H1 (cell line): ENCODE data around the gene HNF4A. TPM values are rescaled to one million over a fixed set of nuclear protein-coding genes. Genes with fewer than 3 reads are reported as not detected.

Experiments used
- SRF ChIP-seq: IDR thresholded peaks from 2 replicates; pipeline ENCODE4 v1.6.1; 2011; ENCODE audit warnings: mild to moderate bottlenecking, low read depth, low read length, moderate library complexity
- polyA plus RNA-seq, 7 experiments: library from polyadenylated mRNA; depleted of rRNA in 3 of 7; stranded (reverse) in 5 of 7; unstranded in 2 of 7; fragments of >200 nt in 5 of 7; fragments of 200-250 nt in 2 of 7; gene quantifications; 1 replicate in 5 of 7; 2 replicates in 1 of 7; 4 replicates in 1 of 7; pipeline versions ENCODE4 v1.2.1 to v1.2.3, GENCODE V29; 2011 to 2013; ENCODE audit warnings: missing spikeins in 2 of 7, mixed read lengths in 2 of 7
- total RNA-seq: library from RNA; stranded (reverse); fragmentation: NEBNext Ultra II Directional; extraction: Animal tissue kit (Norgen Biotek cat#: 25700); gene quantifications from 2 replicates; pipeline ENCODE4 v1.2.1, GENCODE V29; 2021
- TF ChIP-seq, protein P1 (sequence below): fragments of 300-600 bp; sonication (generic); IDR thresholded peaks from 2 replicates; pipeline ENCODE4 v1.7.1; 2012; ENCODE audit warnings: low read length, moderate library complexity, mild to moderate bottlenecking, inconsistent platforms; ENCODE audit not compliant: insufficient replicate concordance

The HNF4A gene
- total and polyA plus RNA-seq, 2 of the 8 experiments (the other 6 are each of a cell fraction or from before 2014, with no cell fraction given), result 0.03 TPM; not detected in 1

- TF ChIP-seq, protein P1, sequence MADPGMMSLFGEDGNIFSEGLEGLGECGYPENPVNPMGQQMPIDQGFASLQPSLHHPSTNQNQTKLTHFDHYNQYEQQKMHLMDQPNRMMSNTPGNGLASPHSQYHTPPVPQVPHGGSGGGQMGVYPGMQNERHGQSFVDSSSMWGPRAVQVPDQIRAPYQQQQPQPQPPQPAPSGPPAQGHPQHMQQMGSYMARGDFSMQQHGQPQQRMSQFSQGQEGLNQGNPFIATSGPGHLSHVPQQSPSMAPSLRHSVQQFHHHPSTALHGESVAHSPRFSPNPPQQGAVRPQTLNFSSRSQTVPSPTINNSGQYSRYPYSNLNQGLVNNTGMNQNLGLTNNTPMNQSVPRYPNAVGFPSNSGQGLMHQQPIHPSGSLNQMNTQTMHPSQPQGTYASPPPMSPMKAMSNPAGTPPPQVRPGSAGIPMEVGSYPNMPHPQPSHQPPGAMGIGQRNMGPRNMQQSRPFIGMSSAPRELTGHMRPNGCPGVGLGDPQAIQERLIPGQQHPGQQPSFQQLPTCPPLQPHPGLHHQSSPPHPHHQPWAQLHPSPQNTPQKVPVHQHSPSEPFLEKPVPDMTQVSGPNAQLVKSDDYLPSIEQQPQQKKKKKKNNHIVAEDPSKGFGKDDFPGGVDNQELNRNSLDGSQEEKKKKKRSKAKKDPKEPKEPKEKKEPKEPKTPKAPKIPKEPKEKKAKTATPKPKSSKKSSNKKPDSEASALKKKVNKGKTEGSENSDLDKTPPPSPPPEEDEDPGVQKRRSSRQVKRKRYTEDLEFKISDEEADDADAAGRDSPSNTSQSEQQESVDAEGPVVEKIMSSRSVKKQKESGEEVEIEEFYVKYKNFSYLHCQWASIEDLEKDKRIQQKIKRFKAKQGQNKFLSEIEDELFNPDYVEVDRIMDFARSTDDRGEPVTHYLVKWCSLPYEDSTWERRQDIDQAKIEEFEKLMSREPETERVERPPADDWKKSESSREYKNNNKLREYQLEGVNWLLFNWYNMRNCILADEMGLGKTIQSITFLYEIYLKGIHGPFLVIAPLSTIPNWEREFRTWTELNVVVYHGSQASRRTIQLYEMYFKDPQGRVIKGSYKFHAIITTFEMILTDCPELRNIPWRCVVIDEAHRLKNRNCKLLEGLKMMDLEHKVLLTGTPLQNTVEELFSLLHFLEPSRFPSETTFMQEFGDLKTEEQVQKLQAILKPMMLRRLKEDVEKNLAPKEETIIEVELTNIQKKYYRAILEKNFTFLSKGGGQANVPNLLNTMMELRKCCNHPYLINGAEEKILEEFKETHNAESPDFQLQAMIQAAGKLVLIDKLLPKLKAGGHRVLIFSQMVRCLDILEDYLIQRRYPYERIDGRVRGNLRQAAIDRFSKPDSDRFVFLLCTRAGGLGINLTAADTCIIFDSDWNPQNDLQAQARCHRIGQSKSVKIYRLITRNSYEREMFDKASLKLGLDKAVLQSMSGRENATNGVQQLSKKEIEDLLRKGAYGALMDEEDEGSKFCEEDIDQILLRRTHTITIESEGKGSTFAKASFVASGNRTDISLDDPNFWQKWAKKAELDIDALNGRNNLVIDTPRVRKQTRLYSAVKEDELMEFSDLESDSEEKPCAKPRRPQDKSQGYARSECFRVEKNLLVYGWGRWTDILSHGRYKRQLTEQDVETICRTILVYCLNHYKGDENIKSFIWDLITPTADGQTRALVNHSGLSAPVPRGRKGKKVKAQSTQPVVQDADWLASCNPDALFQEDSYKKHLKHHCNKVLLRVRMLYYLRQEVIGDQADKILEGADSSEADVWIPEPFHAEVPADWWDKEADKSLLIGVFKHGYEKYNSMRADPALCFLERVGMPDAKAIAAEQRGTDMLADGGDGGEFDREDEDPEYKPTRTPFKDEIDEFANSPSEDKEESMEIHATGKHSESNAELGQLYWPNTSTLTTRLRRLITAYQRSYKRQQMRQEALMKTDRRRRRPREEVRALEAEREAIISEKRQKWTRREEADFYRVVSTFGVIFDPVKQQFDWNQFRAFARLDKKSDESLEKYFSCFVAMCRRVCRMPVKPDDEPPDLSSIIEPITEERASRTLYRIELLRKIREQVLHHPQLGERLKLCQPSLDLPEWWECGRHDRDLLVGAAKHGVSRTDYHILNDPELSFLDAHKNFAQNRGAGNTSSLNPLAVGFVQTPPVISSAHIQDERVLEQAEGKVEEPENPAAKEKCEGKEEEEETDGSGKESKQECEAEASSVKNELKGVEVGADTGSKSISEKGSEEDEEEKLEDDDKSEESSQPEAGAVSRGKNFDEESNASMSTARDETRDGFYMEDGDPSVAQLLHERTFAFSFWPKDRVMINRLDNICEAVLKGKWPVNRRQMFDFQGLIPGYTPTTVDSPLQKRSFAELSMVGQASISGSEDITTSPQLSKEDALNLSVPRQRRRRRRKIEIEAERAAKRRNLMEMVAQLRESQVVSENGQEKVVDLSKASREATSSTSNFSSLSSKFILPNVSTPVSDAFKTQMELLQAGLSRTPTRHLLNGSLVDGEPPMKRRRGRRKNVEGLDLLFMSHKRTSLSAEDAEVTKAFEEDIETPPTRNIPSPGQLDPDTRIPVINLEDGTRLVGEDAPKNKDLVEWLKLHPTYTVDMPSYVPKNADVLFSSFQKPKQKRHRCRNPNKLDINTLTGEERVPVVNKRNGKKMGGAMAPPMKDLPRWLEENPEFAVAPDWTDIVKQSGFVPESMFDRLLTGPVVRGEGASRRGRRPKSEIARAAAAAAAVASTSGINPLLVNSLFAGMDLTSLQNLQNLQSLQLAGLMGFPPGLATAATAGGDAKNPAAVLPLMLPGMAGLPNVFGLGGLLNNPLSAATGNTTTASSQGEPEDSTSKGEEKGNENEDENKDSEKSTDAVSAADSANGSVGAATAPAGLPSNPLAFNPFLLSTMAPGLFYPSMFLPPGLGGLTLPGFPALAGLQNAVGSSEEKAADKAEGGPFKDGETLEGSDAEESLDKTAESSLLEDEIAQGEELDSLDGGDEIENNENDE, result no peak
- no peak for TF ChIP-seq SRF
Observed at GRCh38 chr20:44360221-44360620, 4.7 kb downstream of the HNF4A start (continued).
